RWPE2 (cell line): ENCODE results near the gene TM4SF1.

Experiments used
- ATAC-seq: fragments of 200-7000 bp; cut with Tn5 transposase; 3 replicates; pipeline ENCODE4 v1.9.1; 2021; ENCODE audit warnings: low read depth
- DNase-seq: peaks from one replicate; pipeline ENCODE4 v3.0.0-alpha.2; 2020; ENCODE audit warnings: low spot score
- H3K27ac ChIP-seq: fragments of 450-650 bp; 2 replicates; pipeline ENCODE4 v1.5.1; 2017; ENCODE audit warnings: mild to moderate bottlenecking; ENCODE audit not compliant: poor library complexity, severe bottlenecking
- H3K27me3 ChIP-seq: fragments of 250-450 bp; sonication (Bioruptor Pico); 2 replicates; pipeline ENCODE4 v1.5.1; 2021; ENCODE audit warnings: mild to moderate bottlenecking, moderate library complexity; ENCODE audit not compliant: insufficient read depth, poor library complexity, severe bottlenecking
- H3K36me3 ChIP-seq: fragments of 250-450 bp; sonication (Bioruptor Pico); 2 replicates; pipeline ENCODE4 v1.5.1; 2020; ENCODE audit warnings: low read depth, mild to moderate bottlenecking, moderate library complexity
- H3K4me1 ChIP-seq: fragments of 250-450 bp; sonication (Bioruptor Pico); 2 replicates; pipeline ENCODE4 v1.5.1; 2021; ENCODE audit warnings: mild to moderate bottlenecking, moderate library complexity; ENCODE audit not compliant: insufficient read depth, poor library complexity, severe bottlenecking
- H3K4me3 ChIP-seq: fragments of 250-450 bp; sonication (Bioruptor Pico); 2 replicates; pipeline ENCODE4 v1.5.1; 2021; ENCODE audit warnings: mild to moderate bottlenecking, moderate library complexity; ENCODE audit not compliant: severe bottlenecking
- H3K9me3 ChIP-seq: fragments of 250-450 bp; sonication (Bioruptor Pico); 2 replicates; pipeline ENCODE4 v1.5.1; 2021; ENCODE audit warnings: mild to moderate bottlenecking, moderate library complexity; ENCODE audit not compliant: severe bottlenecking
- TF ChIP-seq, protein P1 (sequence below): fragments of 450-650 bp; IDR thresholded peaks from one replicate; pipeline ENCODE4 v1.5.1; 2017; ENCODE audit warnings: mild to moderate bottlenecking, moderate library complexity; ENCODE audit not compliant: poor library complexity, severe bottlenecking

Gene TM4SF1

DNA sequence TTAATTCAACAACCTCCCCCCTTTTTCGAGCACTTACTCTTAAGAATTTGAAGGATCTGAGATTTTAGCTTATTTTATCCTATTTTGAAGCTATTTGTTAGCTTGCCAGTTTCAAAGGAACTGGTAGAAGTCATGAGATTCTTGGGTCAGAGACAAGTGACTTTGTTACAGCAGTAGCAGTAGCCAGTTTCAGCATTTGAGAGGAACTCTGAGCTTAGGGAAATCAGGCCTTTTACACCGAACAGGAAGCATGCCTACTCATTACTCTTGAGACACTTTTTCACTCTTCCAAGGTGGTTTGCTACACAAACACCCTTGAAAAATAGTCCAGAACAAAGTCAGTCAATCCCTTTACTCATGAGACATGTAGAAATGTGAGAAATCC lies 24.5 kb upstream of the TM4SF1 start:
- ATAC-seq (no peak), DNase-seq (no peak)
- H3K36me3 ChIP-seq, result no peaks in the 10 kb centered on the region
- TF ChIP-seq, protein P1, sequence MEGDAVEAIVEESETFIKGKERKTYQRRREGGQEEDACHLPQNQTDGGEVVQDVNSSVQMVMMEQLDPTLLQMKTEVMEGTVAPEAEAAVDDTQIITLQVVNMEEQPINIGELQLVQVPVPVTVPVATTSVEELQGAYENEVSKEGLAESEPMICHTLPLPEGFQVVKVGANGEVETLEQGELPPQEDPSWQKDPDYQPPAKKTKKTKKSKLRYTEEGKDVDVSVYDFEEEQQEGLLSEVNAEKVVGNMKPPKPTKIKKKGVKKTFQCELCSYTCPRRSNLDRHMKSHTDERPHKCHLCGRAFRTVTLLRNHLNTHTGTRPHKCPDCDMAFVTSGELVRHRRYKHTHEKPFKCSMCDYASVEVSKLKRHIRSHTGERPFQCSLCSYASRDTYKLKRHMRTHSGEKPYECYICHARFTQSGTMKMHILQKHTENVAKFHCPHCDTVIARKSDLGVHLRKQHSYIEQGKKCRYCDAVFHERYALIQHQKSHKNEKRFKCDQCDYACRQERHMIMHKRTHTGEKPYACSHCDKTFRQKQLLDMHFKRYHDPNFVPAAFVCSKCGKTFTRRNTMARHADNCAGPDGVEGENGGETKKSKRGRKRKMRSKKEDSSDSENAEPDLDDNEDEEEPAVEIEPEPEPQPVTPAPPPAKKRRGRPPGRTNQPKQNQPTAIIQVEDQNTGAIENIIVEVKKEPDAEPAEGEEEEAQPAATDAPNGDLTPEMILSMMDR, result no peak
- no peak overlapping the region for H3K4me3 ChIP-seq
- H3K27ac ChIP-seq, result peak overlapping the region; percentile 43
- H3K9me3 ChIP-seq, result no peaks in the 10 kb centered on the region
- no peaks in the 10 kb centered on the region for H3K27me3 ChIP-seq
- peaks cover 16% of the 10 kb centered on the region for H3K4me1 ChIP-seq

DNA sequence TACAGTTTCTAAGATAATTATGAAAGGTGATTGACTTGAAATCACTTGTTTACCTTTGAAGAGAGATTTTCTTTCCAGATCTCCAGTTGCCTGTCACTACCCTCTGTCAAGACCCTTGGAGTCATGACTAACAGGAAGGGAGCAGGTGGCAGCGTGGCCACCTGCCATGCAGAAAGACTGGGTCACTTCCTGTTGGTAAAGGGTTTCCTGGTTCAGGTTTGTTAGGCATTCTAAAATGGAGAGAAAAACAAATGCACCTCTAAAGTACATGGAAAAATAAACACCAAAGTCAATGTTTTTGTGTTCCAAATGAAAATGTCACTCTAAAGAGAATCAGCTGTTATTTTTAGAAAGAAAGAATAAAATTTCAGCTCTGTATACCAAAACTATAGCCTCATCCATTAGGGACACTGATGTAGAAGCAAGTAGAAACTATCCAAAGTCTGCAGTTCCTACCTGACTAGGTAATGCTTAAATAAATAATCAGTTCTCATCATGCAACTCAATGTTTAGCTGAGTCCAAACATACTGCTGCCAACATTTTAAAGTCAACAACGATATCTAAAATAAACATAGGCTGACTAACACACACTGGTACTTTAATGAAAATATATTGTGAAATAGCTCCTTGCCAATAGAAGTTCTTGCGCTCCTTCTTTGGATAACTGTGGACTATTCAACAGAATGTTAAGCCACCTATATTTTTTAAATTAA lies 23.9 kb upstream of the TM4SF1 start:
- no peaks in the 10 kb centered on the region for H3K27me3 ChIP-seq
- H3K4me1 ChIP-seq, result peaks cover 16% of the 10 kb centered on the region
- DNase-seq, result no peak
- TF ChIP-seq, protein P1, result no peak
- peak overlapping the region; percentile 43 for H3K27ac ChIP-seq
- H3K9me3 ChIP-seq, result no peaks in the 10 kb centered on the region
- no peak overlapping the region for H3K4me3 ChIP-seq
- H3K36me3 ChIP-seq, result no peaks in the 10 kb centered on the region
- ATAC-seq, result peak; percentile 99

DNA sequence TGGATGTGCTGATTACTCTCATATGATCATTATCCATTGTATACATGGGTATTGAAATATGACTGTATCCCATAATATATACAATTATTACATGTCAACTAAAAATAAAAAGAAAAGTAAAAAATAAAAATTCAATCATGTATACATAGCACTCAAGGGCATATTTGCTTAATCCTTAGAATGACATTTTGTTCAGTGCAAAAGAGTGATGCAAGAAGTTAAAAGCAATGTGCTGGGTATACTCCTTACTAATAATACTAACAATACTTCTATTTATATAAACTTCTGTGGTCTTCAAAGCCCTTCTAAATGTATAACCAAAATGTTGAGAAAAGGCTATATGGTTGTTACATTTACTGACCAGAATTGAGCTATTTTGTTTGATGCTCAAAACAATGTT lies 23.2 kb upstream of the TM4SF1 start:
- Histone ChIP-seq H3K27ac (peak overlapping the region; percentile 43), H3K36me3 (no peaks in the 10 kb centered on the region), H3K4me3 (no peak overlapping the region), H3K4me1 (peaks cover 18% of the 10 kb centered on the region), H3K27me3 (no peaks in the 10 kb centered on the region), H3K9me3 (no peaks in the 10 kb centered on the region)
- no peak for ATAC-seq
- TF ChIP-seq, protein P1, result no peak
- no peak for DNase-seq

DNA sequence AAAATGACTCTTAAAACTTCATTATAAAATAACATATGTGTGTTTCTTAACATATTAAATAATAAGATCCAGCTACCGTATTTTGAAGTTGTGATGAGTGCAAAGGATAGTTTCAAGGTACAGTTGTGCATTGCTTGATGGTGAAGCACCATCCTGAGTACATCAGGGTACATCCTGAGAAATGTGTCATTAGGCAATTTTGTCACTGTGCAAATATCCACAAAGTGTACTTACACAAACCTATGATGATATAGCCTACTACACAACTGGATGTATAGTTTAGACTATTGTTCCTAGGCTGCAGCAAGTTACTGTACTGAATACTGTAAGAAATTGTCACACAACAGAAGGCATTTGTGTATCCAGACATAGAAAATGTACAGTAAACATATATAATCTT lies 20.8 kb upstream of the TM4SF1 start:
- Histone ChIP-seq H3K4me1 (peaks cover 40% of the 10 kb centered on the region), H3K36me3 (no peaks in the 10 kb centered on the region), H3K27ac (no peak overlapping the region), H3K4me3 (no peak overlapping the region), H3K9me3 (no peaks in the 10 kb centered on the region), H3K27me3 (no peaks in the 10 kb centered on the region)
- no peak for DNase-seq
- TF ChIP-seq, protein P1, result no peak
- no peak for ATAC-seq

DNA sequence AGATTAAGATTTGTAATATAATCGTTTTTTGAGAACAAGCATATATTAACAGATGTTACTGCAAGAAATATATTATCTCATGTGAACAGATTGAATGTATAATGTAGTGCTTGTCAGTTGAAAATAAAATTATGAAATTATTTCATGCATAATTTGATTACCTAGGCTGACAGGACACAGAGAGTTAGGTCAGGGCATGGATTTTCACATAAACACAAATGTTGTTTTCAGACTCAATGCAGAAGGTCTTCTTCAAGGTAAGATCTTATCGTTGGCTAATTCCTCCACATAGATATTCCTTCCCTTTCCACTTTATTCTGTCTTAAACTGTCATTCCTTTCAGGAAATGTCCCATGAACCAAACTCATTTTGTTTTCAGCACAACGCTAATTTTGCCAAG lies 20.1 kb upstream of the TM4SF1 start:
- H3K4me1 ChIP-seq, result peaks cover 40% of the 10 kb centered on the region
- no peaks in the 10 kb centered on the region for H3K9me3 ChIP-seq
- no peak overlapping the region for H3K27ac ChIP-seq
- H3K36me3 ChIP-seq, result no peaks in the 10 kb centered on the region
- no peak for ATAC-seq
- TF ChIP-seq, protein P1, result no peak
- H3K4me3 ChIP-seq, result no peak overlapping the region
- DNase-seq, result no peak
- no peaks in the 10 kb centered on the region for H3K27me3 ChIP-seq
